ENCODE results near the gene CNBP.
"Not testable (repeated sequence)": the region's sequence is repeated elsewhere in the genome, so short reads cannot be mapped to it uniquely, and the experiment has no call there.

CNBP gene

DNA sequence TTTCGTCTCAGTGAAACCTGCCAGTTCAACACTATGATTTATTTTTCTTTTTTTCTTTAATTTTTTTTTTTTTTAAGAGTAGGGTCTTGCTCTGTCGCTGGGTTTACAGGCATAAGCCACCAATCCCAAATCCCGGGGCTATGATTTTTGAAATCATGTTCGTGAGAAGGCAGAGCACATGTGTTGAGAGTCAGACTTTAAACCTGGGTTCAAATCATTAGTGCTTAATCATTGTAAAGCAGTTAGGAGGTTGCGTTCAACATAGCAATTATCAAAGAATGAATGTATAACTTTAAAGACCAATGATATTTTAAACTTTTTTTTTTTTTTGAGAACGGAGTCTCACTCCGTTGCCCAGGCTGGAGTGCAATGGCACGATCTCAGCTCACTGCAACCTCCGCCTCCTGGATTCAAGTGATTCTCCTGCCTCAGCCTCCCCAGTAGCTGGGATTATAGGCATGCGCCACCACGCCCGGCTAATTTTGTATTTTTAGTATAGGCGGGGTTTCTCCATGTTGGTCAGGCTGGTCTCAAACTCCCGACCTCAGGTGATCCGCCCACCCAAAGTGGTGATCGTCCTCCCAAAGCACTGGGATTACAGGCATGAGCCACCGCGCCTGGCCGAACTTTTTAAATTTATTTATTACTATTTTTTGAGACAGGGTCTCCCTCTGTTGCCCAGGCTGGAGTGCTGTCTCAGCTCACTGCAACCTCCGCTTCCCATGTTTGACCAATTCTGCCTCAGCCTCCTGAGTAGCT is 1.3 kb upstream of the CNBP start:
- not testable (repeated sequence) for DNase-seq

DNA sequence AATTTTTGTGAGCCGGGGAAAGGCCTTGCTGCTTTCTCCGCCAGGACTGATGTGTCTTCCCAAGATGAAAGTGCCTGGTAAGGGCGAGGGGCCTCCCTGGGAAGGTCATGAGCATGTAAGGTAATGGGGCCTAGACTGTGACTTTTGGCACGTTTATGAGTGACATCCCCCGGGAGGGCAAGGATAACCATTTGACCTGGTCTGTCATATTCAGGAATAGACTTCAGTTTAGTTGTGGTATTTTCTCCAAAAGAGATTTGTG is 631 bp upstream of the CNBP start:
- peak; percentile 58 for DNase-seq

DNA sequence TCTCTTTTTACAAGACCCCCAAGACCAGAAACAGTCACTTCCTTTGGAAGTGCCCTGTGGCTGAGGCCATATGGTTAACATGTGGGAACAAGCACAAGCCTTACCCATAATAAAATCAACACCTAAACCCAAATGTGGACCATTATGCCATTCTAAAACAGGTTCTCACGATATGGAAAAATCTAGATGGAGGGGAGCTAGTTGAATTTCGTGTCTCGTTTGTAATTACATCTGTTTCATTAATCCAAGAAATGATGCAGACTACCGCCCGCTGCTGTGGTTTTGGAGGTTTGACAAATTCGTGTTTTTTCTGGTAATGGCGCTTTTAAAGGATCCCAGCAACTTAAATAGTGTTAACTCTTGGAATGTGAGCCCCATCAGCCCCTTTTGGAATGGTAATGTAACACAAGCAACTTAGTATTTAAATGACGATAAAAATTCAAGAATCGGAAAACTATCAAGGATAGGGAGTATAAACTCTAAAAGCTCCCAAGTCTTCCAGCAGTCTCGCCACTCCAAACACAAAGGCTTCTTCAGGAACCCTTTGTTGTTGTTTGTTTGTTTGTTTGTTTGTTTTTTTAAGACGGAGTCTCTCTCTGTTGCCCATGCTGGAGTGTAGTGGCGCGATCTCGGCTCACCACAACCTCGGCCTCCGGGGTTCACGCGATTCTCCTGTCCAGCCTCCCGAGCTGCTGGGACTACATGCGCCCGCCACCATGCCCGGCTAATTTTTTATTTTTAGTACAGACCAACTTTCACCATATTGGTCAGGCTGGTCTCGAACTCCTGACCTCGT is 1.1 kb downstream of the CNBP start:
- peak; percentile 57 for DNase-seq

DNA sequence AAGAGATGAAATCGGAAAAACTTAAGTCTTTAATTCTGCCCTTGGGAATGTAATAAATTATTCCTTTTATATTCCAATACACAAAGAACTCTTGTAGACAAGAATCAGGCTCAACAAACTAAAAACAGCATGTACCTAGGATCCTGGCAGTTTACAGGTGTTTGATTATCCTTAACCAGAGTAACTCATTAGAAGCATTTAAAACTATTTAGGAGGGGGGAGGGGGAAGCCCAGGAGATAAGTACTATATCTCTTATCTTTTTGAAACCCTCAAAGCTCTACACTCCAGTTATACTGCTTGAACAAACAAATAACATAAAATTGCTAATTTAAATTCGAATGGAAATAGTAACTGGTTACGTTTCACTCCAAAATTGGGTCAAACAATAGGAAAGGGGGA is 1.9 kb downstream of the CNBP start:
- peak; percentile 59 for DNase-seq

DNA sequence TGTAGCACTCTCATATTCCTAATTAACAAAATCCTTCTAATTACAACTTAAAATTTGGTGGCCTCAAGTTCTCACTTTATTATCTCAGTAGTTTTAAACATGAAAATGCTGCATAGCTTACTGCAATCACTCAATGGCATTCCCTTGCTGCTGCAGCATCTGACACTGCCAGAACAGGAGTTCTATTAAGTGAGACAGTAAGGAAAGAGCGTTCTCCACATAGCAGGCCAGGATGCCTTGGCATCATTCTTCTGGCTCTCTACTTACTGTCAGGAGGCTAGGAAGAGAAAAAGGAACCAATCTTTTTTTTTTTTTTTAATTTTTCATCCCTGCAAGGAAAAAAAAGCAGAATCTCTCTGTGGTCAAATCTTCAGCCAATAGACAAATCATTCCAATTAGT is 3.2 kb downstream of the CNBP start:
- no peak for DNase-seq

DNA sequence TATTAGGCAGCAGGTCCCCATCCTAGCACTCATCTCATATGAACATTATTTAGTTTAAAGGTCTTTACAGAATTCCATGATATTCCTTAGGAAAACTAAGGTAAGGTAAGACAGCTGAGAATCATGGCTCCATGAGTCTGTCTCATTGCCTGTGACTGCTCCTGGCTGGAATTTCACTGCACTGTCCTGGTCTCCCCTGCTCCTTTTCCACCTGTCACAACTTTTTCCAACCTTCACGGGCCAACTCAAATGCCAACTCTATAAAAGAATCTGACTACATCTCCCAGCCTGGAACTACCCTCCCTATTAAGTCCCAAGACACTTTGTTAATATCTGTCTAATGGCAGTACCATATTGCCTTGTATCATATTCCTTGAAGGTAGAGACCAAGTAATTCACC is 7.6 kb downstream of the CNBP start:
- DNase-seq, result no peak

DNA sequence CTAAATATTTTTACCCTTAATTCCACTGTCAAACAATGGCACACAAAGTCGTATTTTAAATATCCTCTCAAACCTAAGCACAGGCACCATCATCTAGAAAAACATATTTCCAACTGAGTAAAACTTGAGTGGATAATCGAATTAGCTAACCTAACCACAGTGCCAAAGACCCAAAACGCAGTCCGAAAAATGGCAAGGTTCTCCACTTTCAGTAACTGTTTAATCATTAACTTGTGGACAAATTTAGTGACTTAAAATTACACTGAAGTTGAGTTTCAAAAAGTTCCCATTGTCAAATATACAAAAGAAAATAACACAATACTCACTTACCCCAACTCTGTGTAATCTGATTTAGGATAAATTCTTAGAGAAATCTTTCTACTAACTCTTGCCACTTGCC is 10.0 kb downstream of the CNBP start:
- DNase-seq, result no peak

DNA sequence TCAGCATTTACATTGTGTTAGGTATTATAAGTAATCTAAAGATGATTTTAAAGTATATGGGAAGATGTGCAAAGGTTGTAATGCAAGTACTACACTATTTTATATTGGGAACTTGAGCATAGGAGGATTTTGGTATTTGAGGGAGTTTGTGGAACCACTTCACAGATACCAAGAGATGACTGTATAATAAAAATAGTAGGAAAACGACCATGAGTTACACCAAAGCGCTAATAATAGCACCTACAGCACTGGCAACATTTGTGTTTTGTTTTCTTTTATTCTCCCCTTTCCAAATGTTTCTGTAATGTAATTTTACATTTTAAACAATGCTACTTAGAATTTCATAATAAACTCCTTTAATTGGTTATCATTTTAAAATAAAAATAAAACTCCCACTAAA is 10.5 kb downstream of the CNBP start:
- DNase-seq, result no peak

DNA sequence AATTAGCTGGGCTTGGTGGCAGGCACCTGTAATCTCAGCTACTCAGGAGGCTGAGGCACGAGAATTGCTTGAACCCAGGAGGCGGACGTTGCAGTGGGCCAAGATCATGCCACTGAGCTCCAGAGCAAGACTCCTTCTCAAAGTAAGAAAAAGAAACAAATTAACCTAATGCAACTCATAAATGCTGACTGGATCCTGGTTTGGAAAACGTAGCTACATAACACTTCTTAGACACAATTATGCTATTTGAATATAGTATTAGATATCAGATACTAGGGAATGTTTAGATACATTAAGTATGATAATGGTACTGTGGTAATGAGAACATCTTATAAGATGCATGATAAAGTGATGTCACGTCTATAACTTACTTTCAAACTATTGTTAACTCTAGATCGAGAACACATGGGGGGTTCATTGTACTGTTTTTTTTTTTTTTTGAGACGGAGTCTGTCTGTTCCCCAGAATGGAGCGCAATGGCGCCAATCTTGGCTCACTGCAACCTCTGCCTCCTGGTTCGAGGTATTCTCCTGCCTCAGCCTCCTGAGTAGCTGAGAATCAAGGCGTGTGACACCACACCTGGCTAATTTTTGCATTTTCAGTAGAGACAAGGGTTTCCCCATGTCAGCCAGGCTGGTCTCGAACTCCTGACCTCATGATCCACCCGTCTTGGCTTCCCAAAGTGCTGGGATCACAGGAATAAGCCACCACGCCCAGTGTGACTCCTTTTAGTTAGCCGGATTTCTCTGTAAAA is 16.9 kb downstream of the CNBP start:
- no peak for DNase-seq

DNA sequence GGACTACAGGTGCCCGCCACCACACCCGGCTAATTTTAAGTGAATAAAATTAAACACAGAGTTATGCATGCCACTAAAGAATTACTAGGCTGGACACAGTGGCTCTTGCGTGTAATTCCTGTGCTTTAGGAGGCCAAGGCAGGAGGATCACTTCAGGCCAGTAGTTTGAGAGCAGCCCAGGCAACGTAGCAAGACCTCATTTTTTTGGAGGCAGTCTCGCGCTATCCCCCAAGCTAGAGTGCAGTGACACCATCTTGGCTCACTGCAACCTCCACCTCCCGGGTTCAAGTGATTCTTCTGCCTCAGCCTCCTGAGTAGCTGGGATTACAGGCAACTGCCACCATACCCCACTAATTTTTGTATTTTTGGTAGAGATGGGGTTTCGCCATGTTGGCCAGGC is 18.1 kb downstream of the CNBP start:
- not testable (repeated sequence) for DNase-seq

DNA sequence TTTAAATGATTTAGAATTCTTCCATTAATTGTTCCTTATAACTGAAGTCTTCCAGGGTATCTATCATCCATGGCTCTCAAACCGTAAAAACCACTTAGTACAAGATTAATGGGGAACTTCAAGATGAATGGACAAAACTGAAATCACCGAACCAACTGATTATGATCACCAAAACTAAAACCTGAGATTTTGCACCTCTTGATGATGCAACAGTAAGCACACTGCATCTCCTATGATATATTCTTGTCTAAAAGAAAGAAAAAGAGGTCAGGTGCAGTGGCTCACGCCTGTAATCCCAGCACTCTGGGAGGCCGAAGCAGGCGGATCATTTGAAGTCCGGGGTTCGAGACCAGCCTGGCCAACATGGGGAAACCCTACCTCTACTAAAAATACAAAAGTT is 19.2 kb downstream of the CNBP start:
- DNase-seq, result no peak

DNA sequence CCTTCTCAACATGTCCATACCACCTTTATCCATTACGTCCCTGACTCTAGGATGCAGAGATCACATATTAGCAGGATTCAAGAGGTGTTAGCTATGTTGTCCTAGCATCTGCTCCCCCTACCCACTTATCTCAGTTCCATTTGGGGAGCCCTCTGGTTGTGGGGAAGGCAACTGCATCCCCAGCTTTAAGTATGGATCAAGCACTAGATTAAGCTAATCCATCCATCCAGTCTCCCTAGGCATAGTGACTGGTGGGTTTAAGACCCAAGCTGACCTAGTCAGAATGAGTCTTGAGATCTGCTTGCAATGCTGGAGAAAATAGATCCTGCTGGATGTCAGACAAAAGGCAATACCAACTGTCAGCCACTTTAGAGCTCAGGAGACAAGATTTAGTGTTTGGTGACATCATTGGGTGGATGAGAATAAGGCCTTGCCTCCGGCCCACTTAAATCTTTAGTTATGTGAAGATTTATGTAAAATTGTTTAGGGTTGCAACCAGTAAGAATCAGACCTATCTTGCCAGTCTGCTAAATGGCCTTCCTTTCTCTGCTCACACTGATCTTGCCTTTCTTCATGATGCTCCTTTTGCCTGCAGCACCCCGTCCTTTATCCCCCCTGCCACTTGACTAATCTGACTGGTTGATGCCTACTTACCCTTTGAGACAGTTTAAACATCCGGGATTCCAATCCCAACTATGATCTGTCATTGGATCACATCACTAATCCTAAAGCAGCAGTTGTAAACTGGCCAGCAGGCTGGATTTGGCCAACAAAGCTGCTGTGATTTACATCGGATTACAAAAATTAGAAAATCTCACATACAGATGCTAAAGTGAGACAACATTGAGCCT is 20.7 kb downstream of the CNBP start:
- peak; percentile 54 for DNase-seq

DNA sequence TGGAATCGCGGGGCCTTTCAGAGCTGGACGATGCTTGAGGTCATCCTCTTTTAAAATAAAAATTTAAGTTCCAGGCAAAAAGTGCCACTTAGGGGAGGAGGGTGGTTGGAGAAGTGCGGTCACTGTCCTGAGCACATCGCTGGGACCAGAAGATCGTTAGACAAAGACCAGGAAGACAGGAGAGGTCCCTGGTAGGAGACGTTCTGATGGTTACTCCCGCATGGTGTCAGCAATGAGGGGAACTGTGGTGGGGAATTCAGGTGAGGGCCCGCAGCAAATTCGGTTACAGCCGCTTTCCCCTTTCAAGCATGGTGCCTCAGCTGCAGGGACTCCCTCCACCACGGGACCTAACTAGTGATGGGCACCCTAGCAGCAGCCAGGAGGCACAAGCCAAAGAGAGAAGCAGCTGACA is 21.8 kb downstream of the CNBP start:
- peak; percentile 59 for DNase-seq

DNA sequence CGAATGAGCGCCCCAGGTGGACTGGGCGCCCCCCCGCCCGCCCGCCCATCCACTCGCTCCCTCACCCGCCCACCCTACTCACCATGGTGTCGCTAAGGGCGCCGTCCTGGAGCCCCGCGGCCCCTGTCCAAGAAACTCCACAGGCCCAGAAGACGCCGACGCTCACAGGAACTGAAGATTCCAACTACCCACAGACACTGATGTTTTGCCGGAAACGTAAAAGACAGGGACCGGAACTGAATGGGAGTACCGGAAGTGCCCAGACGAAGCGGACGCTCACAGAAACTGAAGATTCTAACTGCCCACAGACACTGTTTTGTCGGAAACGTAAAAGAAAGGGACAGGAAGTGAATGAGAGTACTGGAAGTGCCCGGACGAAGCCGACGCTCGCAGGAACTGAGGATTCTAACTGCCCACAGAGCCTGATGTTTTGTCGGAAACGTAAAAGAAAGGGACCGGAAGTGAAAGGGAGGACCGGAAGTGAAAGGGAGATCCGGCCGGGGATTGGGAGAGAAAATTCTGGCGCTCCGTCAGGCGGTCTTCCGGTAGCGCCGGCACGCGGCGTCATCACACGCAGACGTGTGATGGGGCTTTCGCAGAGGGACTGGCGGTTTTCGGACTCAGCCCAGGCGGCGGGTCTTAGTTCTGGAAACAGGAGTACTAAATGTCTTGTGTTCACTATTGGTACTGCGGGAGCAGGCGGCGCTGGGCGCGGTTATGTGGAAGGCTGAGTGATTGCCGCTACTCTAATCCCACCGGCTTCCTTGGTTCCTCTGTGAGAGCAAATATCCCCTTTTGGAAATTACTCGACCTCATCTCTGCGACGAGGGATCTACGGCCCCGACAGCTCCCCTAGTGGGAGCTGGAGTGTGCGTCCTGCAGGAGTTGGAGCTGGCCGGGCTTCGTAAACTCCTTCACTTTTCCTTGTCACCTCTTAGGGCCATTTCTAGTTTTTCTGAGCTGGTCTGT is 22.5 kb downstream of the CNBP start, which contains the start of gene ISY1:
Gene ISY1 (minus strand): TSS at position 173 of the 969 bp plus-strand sequence. CDS start 88 bp downstream, at position 85.
- peak; percentile 98 for DNase-seq

DNA sequence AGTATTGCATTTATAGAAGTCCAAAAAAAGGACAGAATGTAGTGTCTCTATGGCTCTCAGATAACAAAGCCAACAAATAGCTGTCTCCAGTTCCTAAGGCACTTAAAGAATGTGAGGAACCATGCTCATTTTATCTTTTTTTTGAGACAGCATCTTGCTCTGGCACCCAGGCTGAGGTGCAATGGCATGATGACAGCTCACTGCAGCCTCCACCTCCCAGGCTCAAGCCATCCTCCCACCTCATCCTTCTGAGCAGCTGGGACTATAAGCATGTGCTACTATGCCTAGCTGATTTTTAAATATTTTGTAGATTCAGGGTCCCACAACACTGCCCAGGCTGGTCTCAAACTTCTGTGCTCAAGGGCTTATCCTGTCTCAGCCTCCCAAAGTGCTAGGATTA is 38.9 kb downstream of the CNBP start:
- DNase-seq, result no peak

DNA sequence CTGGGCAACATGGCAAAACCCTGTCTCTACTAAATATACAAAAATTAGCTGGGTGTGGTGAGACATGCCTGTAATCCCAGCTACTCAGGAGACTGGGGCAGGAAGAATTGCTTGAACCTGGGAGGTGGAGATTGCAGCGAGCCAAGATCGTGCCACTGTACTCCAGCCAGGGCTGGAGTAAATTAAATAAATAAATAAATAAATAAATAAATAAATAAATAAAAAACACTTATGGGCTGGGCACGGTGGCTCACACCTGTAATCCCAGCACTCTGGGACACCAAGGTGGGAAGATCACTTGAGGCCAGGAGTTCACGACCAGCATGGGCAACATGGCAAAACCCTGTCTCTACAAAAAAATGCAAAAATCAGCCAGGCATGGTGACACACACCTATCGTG is 42.7 kb downstream of the CNBP start:
- DNase-seq, result not testable (repeated sequence)

DNA sequence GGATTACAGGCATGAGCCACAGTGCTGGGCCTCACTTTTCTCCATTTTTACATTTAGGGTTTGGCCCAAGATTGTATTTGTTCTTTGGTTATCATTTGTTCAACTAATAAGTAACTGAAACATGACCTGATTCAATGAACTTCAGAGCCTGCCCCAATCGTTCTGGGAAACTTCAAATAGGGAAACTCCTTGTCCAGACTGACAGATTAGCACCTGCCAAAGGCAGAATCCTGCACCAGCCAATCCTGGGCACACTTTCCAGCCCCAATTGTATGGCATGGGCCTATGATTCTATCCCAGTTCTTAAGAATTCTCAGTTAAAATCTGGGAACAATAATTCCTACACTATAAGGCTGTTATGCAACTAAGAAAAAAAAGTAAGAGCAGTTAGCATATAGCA is 43.8 kb downstream of the CNBP start:
- no peak for DNase-seq

DNA sequence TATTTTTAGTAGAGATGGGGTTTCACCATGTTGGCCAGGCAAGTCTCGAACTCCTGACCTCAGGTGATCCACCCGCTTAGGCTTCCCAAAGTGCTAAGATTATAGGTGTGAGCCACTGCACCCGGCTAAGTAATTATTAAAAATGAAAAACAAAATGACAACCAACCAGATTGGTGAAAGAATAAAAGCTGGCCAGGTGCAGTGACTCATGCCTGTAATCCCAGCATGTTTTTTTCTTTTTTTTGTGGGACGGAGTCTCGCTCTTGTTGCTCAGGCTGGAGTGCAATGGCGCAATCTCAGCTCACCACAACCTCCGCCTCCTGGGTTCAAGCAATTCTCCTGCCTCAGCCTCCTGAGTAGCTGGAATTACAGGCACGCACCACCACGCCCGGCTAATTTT is 47.4 kb downstream of the CNBP start:
- DNase-seq, result not testable (repeated sequence)

DNA sequence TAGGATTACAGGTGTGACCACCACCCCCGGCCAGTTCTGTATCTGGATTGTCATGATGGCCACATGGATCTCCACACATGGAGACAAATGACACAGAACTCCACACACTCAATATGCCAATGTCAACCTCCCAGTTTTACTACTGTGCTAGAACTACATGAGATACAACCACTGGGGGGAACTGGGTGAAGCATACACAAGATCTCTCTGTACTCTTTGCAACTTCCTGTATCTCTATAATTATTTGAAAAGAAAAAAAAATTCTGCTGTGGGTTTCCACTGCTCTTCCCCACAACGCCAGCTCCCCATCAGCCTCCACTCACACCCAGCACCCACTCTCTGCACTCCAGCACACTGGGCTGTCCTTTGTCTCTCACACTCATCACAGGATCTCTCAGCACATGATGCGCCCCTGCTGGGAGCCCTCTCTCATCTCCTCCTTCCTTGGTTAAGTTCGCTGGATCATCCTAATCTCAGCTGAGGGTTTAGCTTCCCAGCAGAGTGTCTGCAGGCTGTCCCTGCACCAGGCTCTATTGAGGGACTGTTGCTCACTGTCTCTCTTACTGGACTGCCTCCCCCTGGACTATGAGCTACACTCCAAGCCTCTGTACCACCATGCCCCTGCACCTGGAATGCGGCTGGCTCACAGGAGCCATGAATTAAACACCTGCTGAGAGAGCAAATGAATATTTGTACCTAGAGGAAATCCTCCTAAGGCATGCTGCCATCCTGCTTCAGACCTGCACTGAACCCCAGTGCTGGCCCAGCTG is 51.4 kb downstream of the CNBP start:
- DNase-seq, result no peak

DNA sequence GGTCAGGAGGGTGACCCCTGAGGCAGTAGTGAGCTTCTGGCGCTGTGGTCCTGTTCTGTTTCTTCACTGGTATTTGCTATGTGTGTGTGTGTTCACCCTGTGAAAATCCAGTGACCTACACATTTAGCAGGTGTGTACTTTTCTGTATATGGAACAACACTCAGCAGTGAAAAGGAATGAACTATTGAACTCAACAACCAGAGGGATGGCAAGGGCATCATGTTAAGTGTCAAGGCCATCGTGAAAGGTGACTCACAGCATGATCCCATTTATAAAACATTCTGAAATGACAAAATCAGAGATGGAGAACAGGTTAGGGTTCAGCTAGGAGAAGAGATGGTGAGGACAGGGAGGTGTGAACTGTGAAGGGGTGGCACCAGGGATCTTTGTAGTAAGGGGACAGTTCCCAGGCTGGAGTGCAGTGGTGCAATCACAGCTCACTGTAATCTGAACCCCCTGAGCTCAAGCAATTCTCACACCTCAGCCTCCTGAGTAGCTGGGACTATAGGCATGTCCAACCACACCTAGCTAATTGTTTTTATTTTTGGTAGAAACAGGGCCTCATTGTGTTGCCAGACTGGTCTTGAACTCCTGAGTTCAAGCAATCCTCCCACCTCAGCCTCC is 52.1 kb downstream of the CNBP start:
- no peak for DNase-seq
